T follicular helper cell (primary cell): ENCODE measurements around the gene ESPL1.
"Not testable (repeated sequence)": the region's sequence is repeated elsewhere in the genome, so short reads cannot be mapped to it uniquely, and the experiment has no call there.

Experiments
- DNase-seq: peaks from one replicate; pipeline ENCODE4 v3.0.0-alpha.2; 2020; ENCODE audit warnings: low read depth

ESPL1 gene

GRCh38 chr12:53258541-53259539 lies 9.3 kb upstream of the ESPL1 start:
- no peak for DNase-seq

DNA sequence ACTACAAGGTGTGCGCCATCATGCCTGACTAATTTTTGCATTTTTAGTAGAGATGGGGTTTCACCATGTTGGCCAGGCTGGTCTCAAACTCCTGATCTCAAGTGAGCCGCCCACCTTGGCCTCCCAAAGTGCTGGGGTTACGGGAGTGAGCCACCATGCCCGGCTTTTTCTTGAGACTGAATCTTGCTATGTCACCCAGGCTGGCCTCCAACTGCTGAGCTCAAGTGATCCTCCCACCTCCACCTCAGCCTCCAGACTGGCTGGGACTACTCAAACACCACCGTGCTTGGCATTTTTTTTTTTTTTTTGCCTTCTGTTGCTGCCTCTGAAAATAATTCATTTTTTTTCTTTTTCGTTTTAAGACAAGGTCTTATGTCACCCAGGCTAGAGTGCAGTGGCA lies 8.2 kb upstream of the ESPL1 start:
- DNase-seq, result no peak

DNA sequence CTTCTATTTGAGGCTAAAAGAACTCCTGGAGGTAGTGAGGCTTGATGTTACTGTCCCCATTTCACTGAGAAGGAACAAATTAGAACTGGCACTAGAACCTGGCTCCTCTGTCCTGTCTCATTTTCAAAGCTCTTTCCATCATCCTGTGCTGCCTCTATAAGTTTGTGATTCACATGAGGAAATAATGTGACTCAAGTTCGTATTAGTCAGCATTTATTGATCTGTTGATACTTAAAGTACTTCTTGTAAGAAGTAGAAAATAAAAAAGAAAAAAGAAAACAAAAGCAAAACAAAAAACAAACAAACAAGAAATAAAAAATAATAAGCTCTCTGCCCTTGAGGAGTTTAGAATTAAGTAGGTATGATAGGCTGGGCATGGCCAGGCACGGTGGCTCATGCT lies 2.3 kb upstream of the ESPL1 start:
- no peak for DNase-seq

DNA sequence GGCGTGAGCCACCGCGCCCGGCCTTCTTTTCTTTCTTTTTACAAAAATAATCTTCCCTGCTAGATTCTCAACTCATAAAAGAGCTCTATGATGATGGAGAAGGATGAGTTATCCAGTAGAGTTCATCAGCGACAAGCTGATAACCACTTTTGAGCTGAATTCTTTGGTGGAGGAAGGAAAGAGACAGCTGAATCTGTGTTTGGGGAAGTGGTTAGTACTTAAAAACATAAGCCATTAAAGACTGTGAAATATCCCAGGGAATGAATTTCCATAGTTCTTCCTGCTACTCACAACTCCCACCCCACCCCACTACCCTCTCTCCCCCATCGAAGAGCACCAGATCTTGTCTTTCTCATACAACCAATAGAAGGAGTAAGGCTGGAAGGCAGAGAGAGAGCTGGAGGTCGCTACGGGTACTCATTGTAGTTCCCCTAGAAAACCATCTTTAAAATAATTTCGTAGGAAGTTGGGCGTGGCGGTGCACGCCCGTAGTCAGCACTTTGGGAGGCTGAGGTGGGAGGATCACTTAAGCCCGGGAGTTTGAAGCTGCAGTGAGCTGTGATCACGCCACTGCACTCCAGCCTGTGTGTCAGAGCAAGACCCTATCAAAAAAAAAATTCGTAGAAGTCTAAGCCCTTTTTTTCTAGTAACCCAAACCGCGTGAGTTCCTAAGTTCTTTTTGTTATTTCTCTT lies 647 bp upstream of the ESPL1 start:
- DNase-seq, result no peak

DNA sequence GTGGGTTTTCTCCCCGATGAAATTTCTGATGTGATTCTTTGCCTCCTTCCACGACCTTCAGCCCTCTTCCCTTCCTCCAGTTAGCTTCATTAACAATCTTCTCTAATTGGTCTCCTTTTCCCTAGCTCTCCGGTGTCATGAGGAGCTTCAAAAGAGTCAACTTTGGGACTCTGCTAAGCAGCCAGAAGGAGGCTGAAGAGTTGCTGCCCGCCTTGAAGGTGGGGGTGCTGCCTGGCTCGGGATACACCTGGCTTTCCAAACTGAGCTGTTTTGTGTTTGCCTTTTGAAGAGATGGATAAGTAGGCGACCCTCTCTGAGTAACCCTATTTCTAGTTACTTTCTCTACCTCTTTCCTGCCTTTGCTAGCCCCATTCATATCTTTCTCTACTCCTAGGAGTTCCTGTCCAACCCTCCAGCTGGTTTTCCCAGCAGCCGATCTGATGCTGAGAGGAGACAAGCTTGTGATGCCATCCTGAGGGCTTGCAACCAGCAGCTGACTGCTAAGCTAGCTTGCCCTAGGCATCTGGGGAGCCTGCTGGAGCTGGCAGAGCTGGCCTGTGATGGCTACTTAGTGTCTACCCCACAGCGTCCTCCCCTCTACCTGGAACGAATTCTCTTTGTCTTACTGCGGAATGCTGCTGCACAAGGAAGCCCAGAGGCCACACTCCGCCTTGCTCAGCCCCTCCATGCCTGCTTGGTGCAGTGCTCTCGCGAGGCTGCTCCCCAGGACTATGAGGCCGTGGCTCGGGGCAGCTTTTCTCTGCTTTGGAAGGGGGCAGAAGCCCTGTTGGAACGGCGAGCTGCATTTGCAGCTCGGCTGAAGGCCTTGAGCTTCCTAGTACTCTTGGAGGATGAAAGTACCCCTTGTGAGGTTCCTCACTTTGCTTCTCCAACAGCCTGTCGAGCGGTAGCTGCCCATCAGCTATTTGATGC lies 797 bp downstream of the ESPL1 start:
- no peak for DNase-seq

DNA sequence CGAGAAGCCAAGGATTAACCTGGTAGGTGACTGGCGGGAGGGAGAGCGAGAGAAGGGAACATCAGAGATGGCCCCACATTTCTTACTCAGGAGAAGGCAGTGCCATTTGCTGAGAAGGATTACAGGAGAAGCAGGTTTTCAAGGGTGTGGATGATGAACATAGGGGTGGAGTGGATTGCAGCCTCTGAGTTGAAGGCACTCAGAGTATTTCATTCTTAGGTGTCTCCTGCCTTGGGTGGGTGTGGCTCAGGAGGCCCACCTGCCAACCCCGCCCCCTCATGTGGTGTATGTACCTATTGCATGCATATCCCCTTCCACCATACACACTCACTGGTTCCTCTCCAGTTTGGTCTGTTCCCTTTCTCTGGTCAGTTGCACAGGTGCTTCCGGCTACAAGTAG lies 6.3 kb downstream of the ESPL1 start:
- DNase-seq, result no peak

- DNase-seq, result no peak
Measured at GRCh38 chr12:53276511-53276910, 8.4 kb downstream of the ESPL1 start.

- DNase-seq, result no peak
Measured at GRCh38 chr12:53277981-53278380, 9.9 kb downstream of the ESPL1 start.

- no peak for DNase-seq
Measured at GRCh38 chr12:53279283-53279869, 11.3 kb downstream of the ESPL1 start.

GRCh38 chr12:53279888-53280498 lies 11.9 kb downstream of the ESPL1 start:
- no peak for DNase-seq

DNA sequence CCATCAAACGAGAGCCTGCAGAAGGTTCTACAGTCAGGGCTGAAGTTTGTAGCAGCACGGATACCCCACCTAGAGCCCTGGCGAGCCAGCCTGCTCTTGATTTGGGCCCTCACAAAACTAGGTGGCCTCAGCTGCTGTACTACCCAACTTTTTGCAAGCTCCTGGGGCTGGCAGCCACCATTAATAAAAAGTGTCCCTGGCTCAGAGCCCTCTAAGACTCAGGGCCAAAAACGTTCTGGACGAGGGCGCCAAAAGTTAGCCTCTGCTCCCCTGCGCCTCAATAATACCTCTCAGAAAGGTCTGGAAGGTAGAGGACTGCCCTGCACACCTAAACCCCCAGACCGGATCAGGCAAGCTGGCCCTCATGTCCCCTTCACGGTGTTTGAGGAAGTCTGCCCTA lies 18.3 kb downstream of the ESPL1 start:
- no peak for DNase-seq

- peak; percentile 57 for DNase-seq
Measured at GRCh38 chr12:53287741-53288216, 19.7 kb downstream of the ESPL1 start.

- DNase-seq, result no peak
Measured at GRCh38 chr12:53288322-53288721, 20.2 kb downstream of the ESPL1 start.

GRCh38 chr12:53289891-53290290 lies 21.8 kb downstream of the ESPL1 start:
- no peak for DNase-seq

DNA sequence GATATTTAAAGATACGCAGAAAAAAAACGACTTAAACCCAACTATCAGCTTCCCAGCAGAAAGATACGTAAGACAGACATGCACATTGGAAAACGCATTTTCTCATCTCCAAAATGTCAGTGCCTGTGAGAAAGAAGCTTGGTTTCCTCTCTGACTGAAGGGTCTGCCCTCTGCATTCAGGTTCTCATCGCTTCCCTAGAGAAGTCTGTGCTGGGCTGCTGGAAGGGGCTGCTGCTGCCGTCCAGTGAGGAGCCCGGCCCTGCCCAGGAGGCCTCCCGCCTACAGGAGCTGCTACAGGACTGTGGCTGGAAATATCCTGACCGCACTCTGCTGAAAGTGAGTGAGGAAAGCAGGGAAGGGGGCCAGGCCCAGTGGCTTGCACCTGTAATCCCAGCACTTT lies 22.6 kb downstream of the ESPL1 start:
- DNase-seq, result no peak

- DNase-seq, result no peak
Measured at GRCh38 chr12:53292426-53292825, 24.3 kb downstream of the ESPL1 start.

DNA sequence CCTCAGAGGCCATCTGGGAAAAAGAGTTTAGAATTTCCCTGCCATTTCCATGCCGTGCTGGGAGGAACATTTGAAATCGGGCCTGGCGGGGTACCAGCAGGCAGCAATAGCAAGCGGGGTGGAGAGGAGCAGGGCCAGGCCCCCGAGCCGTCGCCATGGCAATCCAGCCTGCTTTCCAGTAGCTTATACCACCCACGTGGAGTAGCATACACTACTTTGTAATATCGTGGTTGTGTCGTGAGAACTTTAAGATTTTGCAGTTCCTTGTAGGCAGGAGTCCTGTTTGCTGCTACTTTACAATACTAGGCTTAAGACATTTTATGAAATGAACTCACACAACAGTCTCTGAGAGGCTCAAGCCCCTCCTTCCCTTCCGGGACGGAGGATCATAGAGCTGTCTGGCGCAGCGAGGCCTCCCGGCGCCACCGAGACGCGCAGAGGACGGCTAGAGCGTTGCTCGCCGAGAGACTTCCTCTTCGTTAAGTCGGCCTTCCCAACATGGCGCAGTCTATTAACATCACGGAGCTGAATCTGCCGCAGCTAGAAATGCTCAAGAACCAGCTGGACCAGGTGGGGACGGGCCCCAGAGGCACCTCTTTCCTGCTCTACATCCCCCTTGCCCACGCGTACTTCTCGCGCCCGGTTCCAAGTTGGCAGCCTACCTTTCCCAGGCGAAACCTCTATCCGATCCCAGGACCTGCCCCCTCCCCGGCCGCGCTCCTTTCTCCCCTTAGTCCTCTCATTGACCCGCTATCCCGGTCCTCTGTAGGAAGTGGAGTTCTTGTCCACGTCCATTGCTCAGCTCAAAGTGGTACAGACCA lies 27.2 kb downstream of the ESPL1 start, which contains the start of gene PFDN5:
Gene PFDN5 (plus strand): TSS at position 473 of the 821 bp plus-strand sequence. CDS start 26 bp downstream, at position 499.
- peak; percentile 80 for DNase-seq

DNA sequence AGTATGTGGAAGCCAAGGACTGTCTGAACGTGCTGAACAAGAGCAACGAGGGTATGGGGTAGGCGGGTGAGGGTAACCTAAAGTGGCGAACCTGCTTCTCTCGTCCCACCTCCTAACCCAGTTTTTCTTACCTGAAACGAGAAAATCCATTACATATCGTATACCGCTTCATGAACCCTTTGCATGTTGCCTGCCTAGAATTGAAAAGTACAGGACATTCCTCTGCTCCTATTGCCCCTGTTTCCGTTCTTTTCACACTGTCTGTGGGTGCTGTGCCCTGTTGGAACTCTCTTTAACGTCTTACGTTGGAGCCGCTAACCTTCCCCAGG lies 27.8 kb downstream of the ESPL1 start:
- DNase-seq, result no peak

DNA sequence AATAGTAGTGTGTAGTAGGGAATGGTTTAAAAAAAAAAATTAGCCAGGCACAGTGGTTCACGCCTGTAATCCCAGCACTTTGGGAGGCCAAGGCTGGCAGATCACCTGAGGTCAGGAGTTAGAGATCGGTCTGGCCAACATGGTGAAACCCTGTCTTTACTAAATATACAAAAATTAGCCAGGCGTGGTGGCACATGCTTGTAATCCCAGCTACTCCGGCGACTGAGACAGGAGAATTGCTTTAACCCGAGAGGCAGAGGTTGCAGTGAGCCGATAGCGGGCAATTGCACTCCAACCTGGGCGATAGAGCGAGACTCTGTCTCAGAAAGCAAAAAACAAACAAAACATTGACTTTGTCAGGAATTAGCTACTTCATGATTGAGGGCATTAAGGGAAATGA lies 29.0 kb downstream of the ESPL1 start:
- DNase-seq, result not testable (repeated sequence)

- DNase-seq, result no peak
Measured at GRCh38 chr12:53298164-53298563, 30.1 kb downstream of the ESPL1 start.
